ENCODE measurements around the gene CD36. TPM values are rescaled to one million over a fixed set of nuclear protein-coding genes. Genes with fewer than 3 reads are reported as not detected.

Gene CD36
- total RNA-seq, 1 experiment from 2014 or later = 0.28 TPM

GRCh38 chr7:80608336-80608735, 30.1 kb upstream of the CD36 start:
- Histone ChIP-seq H2BK120ac (ENCODE audit: low read depth, low read length, poor library complexity, severe bottlenecking) (no peak overlapping the region), H2AFZ (ENCODE audit: low read length) (no peak overlapping the region), H4K91ac (ENCODE audit: insufficient read length, low read depth, low read length) (no peak overlapping the region), H3K79me2 (ENCODE audit: insufficient read depth, low read length) (no peaks in the 10 kb centered on the region), H3K23ac (ENCODE audit: insufficient read length, low read depth, low read length) (no peak overlapping the region), H3T11ph (ENCODE audit: low read length) (no peak overlapping the region), H3K23me2 (ENCODE audit: insufficient read length, low read depth, low read length, poor library complexity, severe bottlenecking) (no peaks in the 10 kb centered on the region), H3K4me1 (ENCODE audit: insufficient read depth, low read length) (no peaks in the 10 kb centered on the region), H3K18ac (ENCODE audit: insufficient read length, low read depth, low read length) (no peak overlapping the region), H3K4me2 (ENCODE audit: insufficient read depth, insufficient read length, low read length) (no peak overlapping the region), H2AK5ac (ENCODE audit: insufficient read length, low read length) (no peak overlapping the region), H3K9me3 (ENCODE audit: control insufficient read depth, low read depth, low read length) (no peaks in the 10 kb centered on the region), H3K27ac (ENCODE audit: insufficient read length, low read depth, low read length) (no peak overlapping the region), H3K27me3 (ENCODE audit: insufficient read depth, low read length) (no peaks in the 10 kb centered on the region), H2BK20ac (ENCODE audit: low read depth, low read length, poor library complexity, severe bottlenecking) (no peak overlapping the region), H3K4ac (ENCODE audit: low read depth, low read length) (no peak overlapping the region), H3K79me1 (ENCODE audit: insufficient read depth, low read depth, low read length, poor library complexity, severe bottlenecking) (no peaks in the 10 kb centered on the region), H2BK15ac (ENCODE audit: low read depth, low read length) (no peak overlapping the region), H4K20me1 (ENCODE audit: control insufficient read depth, insufficient read depth, insufficient read length) (no peaks in the 10 kb centered on the region), H3K9ac (ENCODE audit: extremely low read depth, insufficient read length, low read length) (no peak overlapping the region), H2BK5ac (ENCODE audit: insufficient read length, low read length) (no peak overlapping the region), H3K14ac (ENCODE audit: insufficient read depth, low read length) (no peak overlapping the region), H4K8ac (replicated peaks; ENCODE audit: insufficient read length, low read depth, low read length) (no peak overlapping the region), H2BK12ac (ENCODE audit: insufficient read length, low read depth, low read length) (no peak overlapping the region), H4K5ac (ENCODE audit: insufficient read length, low read depth, low read length) (no peak overlapping the region), H3K56ac (ENCODE audit: insufficient read length, low read depth, low read length) (no peak overlapping the region)
- H3K4me3 Mint-ChIP-seq = no peak overlapping the region
- H3K27me3 Mint-ChIP-seq (ENCODE audit: low read depth) = no peaks in the 10 kb centered on the region
- no peak overlapping the region for H3K27ac Mint-ChIP-seq
- H3K9me3 Mint-ChIP-seq = no peaks in the 10 kb centered on the region
- TF ChIP-seq CTCF (conservative IDR thresholded peaks at IDR 0.05) = no peak
- H3K4me1 Mint-ChIP-seq = peaks cover 5% of the 10 kb centered on the region in 2 experiments; a peak in 2 of 4 replicates
- no peak for DNase-seq
- no peaks in the 10 kb centered on the region for H3K36me3 Mint-ChIP-seq (ENCODE audit: insufficient read depth in 1 of 3, low read depth in 3 of 3)

All from H9 (cell line).